HG03108 (cell line): ENCODE results near the gene DND1.
"Not testable (repeated sequence)": the region's sequence is repeated elsewhere in the genome, so short reads cannot be mapped to it uniquely, and the experiment has no call there.

Experiments used
- ATAC-seq: cut with Tn5 transposase; IDR thresholded peaks from one replicate; pipeline ENCODE4 v1.9.1; 2021; ENCODE audit warnings: moderate library complexity; ENCODE audit not compliant: unreplicated experiment

Gene DND1

GRCh38 chr5:140673187-140673976, at the start of gene DND1:
DND1 (minus strand) TSS chr5:140673576; CDS start chr5:140673542, 34 bp downstream.
- ATAC-seq, result no peak

- ATAC-seq, result not testable (repeated sequence)
These were observed 48.0 kb upstream of the DND1 start for GRCh38 chr5:140721395-140721794.

- not testable (repeated sequence) for ATAC-seq
These were observed 47.4 kb upstream of the DND1 start for GRCh38 chr5:140720738-140721137.

- ATAC-seq, result no peak
These were observed 44.9 kb upstream of the DND1 start for GRCh38 chr5:140718266-140718592.

GRCh38 chr5:140716238-140716637, 42.9 kb upstream of the DND1 start:
- not testable (repeated sequence) for ATAC-seq

GRCh38 chr5:140713562-140714094, 40.3 kb upstream of the DND1 start:
- no peak for ATAC-seq

GRCh38 chr5:140711794-140712193, 38.4 kb upstream of the DND1 start:
- ATAC-seq, result no peak

GRCh38 chr5:140710899-140711552, 37.6 kb upstream of the DND1 start:
- ATAC-seq, result peak; percentile 89

- not testable (repeated sequence) for ATAC-seq
These were observed 35.4 kb upstream of the DND1 start for GRCh38 chr5:140708787-140709186.

- no peak for ATAC-seq
These were observed 34.4 kb upstream of the DND1 start for GRCh38 chr5:140707812-140708211.

- ATAC-seq, result peak; percentile 94
These were observed 27.1 kb upstream of the DND1 start, which contains the start of gene ZMAT2 for GRCh38 chr5:140700177-140701144. ZMAT2 (plus strand) TSS chr5:140700447; CDS start chr5:140700461, 14 bp downstream.

GRCh38 chr5:140696891-140697492, 23.6 kb upstream of the DND1 start:
- no peak for ATAC-seq

- ATAC-seq, result no peak
These were observed 20.9 kb upstream of the DND1 start for GRCh38 chr5:140694276-140694675.

- peak; percentile 97 for ATAC-seq
These were observed 17.9 kb upstream of the DND1 start, which contains the start of the genes HARS1 and HARS2 for GRCh38 chr5:140690941-140691924. HARS1 (minus strand) TSS chr5:140691370; CDS start chr5:140691304, 66 bp downstream. HARS2 (plus strand) TSS chr5:140691455; CDS start chr5:140691649, 194 bp downstream.

GRCh38 chr5:140690376-140690932, 17.1 kb upstream of the DND1 start:
- no peak for ATAC-seq

- ATAC-seq, result no peak
These were observed 5.6 kb upstream of the DND1 start for GRCh38 chr5:140678993-140679392.

GRCh38 chr5:140677947-140678346, 4.6 kb upstream of the DND1 start:
- no peak for ATAC-seq

- no peak for ATAC-seq
These were observed 1.3 kb upstream of the DND1 start for GRCh38 chr5:140674629-140675028.

- no peak for ATAC-seq
These were observed 835 bp upstream of the DND1 start for GRCh38 chr5:140674211-140674610.
